HL-60/S4 (cell line): ENCODE data around the gene NUFIP1.
"Not testable (repeated sequence)": the region's sequence is repeated elsewhere in the genome, so short reads cannot be mapped to it uniquely, and the experiment has no call there.

Experiments used
- in situ Hi-C: fragments of 300-500 bp; cut with MboI; formaldehyde crosslinking; loops from 2 replicates; pipeline ENCODE4 v1.14.3; 2022; ENCODE audit warnings: low sequenced_read_pairs

The NUFIP1 gene

DNA sequence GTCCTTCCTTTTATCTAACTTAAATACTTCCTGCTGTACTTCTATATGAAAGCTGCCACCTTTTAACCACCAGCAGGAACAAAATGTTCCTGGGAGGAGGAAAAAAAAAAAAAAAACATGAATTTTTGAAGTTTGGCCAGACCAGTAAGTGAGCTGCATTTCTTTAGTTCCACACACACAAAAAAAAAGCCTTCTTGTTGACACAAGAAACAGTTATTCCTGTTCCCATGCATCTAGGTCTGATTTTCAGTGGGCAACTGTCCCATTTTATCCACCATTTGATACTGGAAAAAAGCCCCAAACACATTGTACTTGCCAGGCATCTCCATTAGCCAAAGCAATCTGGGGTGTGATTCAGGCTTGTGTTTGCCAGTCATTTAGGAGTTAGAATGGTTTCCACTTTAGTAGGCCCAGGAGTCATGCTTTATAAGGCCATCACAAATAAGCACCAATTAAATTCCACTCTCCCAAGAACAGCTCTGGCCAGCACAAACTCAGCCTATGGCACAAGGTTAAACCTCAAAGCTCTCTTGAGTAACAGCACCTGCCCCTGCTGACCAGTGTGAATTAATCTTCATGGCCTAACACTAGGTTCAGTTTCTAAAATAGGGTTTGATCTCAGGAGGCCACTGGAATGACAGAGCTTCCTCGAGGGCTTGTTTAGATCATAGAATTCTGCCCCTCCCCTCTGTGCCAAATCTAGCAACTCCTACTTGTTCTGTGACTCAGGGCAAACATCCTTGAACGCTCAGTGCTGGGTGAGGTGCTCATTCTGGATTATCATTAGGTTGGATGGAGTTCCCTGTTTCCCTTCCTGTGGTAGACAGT, 67.1 kb downstream of the NUFIP1 start:
- in situ Hi-C loops, result no loop called here

GRCh38 chr13:44921246-44921877, 67.9 kb downstream of the NUFIP1 start:
- in situ Hi-C loops, result no loop called here

- in situ Hi-C loops, result no loop called here
Observed at GRCh38 chr13:44920013-44920412, 69.3 kb downstream of the NUFIP1 start.

GRCh38 chr13:44919104-44919804, 70.0 kb downstream of the NUFIP1 start:
- in situ Hi-C loops, result no loop called here

DNA sequence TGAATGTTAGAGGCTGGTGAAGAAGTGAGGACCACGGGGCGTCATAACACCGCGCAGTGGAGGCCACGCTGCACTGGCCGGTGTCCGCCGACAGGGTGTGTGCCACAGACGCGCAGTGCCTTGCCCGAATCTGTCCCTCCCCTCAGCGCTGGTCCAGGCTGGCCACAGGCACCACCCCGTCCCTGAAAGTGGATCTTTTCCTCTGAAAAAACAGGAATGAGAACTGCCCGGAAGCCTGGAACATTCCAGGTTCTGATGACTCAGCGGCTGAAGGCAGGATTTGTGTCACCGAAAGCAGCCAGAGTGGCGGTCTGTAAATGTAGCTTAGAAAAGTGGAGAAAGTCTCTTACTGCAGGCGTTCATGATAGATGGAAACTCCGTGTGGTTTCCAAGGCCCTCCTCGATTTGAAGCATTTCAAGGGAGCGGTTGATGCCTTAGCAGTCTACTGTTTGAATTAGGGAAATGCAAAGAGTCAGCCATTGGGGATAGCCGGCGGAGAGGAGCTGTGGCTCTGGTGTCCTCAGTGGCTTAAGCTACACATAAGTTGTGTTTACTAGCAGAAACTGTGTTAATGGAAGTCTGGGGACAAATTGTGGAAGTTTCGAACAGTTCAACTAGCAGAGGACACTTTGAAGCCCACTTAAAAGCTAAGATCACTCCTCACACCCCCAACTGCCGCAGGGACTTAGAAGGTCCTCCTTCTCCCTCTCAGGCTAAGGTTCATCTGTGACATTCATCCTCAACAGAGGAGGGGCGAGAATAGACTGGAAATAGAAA, 70.8 kb downstream of the NUFIP1 start:
- in situ Hi-C loops, result no loop called here

- in situ Hi-C loops, result no loop called here
Observed at GRCh38 chr13:44917589-44918325, 71.5 kb downstream of the NUFIP1 start.

- in situ Hi-C loops, result no loop called here
Observed at GRCh38 chr13:44912278-44913016, 76.8 kb downstream of the NUFIP1 start.

- in situ Hi-C loops, result no loop called here
Observed at GRCh38 chr13:44908712-44909111, 80.6 kb downstream of the NUFIP1 start.

GRCh38 chr13:44908266-44908665, 81.0 kb downstream of the NUFIP1 start:
- in situ Hi-C loops, result no loop called here

DNA sequence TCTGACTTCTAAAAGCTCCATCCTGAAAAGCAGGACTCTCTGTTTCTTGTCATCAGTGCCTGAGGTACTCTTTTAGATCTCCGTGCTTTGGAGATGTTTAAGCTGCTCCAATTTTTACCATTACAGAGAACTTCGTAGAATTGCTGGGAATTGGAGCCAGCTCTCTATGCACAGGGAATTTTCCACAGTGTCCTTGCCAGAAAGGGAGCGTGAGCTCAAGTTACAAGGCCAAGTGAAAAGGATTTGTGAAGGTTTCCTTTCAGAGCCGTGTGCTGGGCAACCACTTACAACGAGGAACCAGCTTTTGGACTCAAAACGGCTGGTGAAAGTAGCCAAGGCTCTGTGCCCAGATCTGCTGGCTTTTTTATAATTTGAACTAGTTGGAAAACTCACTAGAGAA, 82.6 kb downstream of the NUFIP1 start:
- in situ Hi-C loops, result no loop called here

GRCh38 chr13:44906230-44906629, 83.0 kb downstream of the NUFIP1 start:
- in situ Hi-C loops, result no loop called here

DNA sequence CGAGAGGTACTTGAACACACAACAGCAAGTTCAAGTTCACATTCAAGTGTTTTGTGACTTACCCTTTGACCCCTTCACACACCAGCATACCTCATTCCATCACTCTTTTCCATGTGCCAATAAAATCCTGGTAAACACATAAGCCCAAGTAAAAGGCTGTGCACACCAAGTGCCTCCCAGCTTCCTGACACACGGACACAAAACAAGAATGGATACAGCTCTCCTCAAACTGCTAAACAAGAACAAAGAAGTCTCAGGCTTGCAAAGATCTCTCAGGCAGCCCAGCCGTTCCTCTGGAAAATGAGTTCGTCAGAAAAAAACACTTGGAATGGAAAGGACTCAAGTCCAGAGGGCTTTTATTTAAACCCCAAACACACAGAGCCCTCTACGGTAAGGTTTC, 83.7 kb downstream of the NUFIP1 start:
- in situ Hi-C loops, result no loop called here

- in situ Hi-C loops, result no loop called here
Observed at GRCh38 chr13:44904967-44905366, 84.3 kb downstream of the NUFIP1 start.

DNA sequence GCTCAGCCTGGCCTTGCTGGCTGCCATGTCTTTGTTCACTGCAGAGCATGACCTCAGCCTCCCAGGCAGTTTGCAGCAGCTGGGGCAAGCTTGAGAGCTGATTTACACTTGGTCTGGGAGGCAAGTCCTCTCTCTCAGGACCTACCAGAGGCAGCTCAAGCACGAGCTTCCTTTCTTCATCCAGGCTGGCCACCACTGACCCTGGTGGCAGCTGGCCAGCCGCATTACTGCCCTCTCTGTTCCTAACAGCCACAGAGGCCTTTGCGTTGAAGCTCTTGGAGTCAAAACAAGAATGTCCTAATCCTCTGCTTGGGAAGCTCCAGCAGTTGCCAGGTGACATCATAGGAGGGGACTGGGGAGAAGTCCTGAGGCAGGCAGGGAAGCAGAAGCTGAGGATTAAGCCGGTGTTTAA, 85.7 kb downstream of the NUFIP1 start:
- in situ Hi-C loops, result no loop called here

- in situ Hi-C loops, result no loop called here
Observed at GRCh38 chr13:44902738-44903137, 86.5 kb downstream of the NUFIP1 start.

GRCh38 chr13:44899967-44900366, 89.3 kb downstream of the NUFIP1 start:
- in situ Hi-C loops, result no loop called here

GRCh38 chr13:44898308-44898707, 91.0 kb downstream of the NUFIP1 start:
- in situ Hi-C loops, result not testable (repeated sequence)

- in situ Hi-C loops, result no loop called here
Observed at GRCh38 chr13:44895953-44896335, 93.3 kb downstream of the NUFIP1 start.

GRCh38 chr13:44895264-44895952, 93.9 kb downstream of the NUFIP1 start:
- in situ Hi-C loops, result no loop called here
